H1 (cell line): ENCODE data around the gene TPRA1. TPM values are rescaled to one million over a fixed set of nuclear protein-coding genes. Genes with fewer than 3 reads are reported as not detected.

Experiments
- CTCF ChIA-PET: fragments of 300-600 bp; sonication (Branson Sonifier 250); formaldehyde crosslinking; loops from one replicate; lab custom pipeline; 2021; ENCODE audit not compliant: partially characterized antibody; lab: Charles Lee
- POLR2A ChIA-PET: fragments of 300-600 bp; sonication (Branson Sonifier 250); formaldehyde crosslinking; loops from one replicate; lab custom pipeline; 2021; ENCODE audit warnings: inconsistent platforms; ENCODE audit not compliant: partially characterized antibody; lab: Charles Lee
- DNase-seq, 2 experiments: peaks; one replicate each; pipeline versions ENCODE4 v3.0.0 to v3.0.0-alpha.2; 2010 to 2022; ENCODE audit warnings: low spot score in 2 of 2, low read depth in 1 of 2, mixed read lengths in 1 of 2
- FAIRE-seq: peaks from 2 replicates; lab custom pipeline; 2011; peaks lifted over from hg19 to GRCh38; lab: Jason Lieb, UNC
- H2AFZ ChIP-seq: 2 replicates; pipeline ENCODE4 v1.8.1; 2012; ENCODE audit warnings: low read length, inconsistent platforms
- H2AK5ac ChIP-seq: 2 replicates; pipeline ENCODE4 v1.6.1; 2013; ENCODE audit warnings: low read depth, low read length
- H2BK120ac ChIP-seq: replicated peaks from 2 replicates; pipeline ENCODE3; 2013; ENCODE audit warnings: low read depth, low read length, inconsistent platforms
- H2BK12ac ChIP-seq: 2 replicates; pipeline ENCODE4 v1.6.1; 2013; ENCODE audit warnings: low read depth, low read length
- H2BK15ac ChIP-seq: 2 replicates; pipeline ENCODE4 v1.6.1; 2013; ENCODE audit warnings: low read length
- H2BK20ac ChIP-seq: 2 replicates; pipeline ENCODE4 v1.6.1; 2013; ENCODE audit warnings: low read length
- H2BK5ac ChIP-seq: 2 replicates; pipeline ENCODE4 v1.6.1; 2013; ENCODE audit warnings: low read depth, low read length
- H3K14ac ChIP-seq: 2 replicates; pipeline ENCODE4 v1.6.1; 2013; ENCODE audit warnings: inconsistent platforms; ENCODE audit not compliant: insufficient read length
- H3K18ac ChIP-seq: 2 replicates; pipeline ENCODE4 v1.6.1; 2013; ENCODE audit warnings: low read length; ENCODE audit errors: extremely low read depth
- H3K23ac ChIP-seq: 2 replicates; pipeline ENCODE4 v1.6.1; 2013; ENCODE audit warnings: inconsistent platforms; ENCODE audit not compliant: insufficient read length
- H3K23me2 ChIP-seq: 2 replicates; pipeline ENCODE4 v1.6.1; 2013; ENCODE audit warnings: low read depth, low read length
- H3K27ac ChIP-seq: 2 replicates; pipeline ENCODE4 v1.6.1; 2011; ENCODE audit warnings: low read depth, low read length, inconsistent platforms
- H3K27me3 ChIP-seq, 4 experiments: replicated peaks in 1 of 4; 1 replicate in 1 of 4; 2 replicates in 3 of 4; pipeline versions ENCODE4 v1.6.1 to v1.8.1; 2011 to 2013; ENCODE audit warnings: low read length in 3 of 4, mild to moderate bottlenecking in 3 of 4, inconsistent platforms in 2 of 4, mixed read lengths in 2 of 4, moderate library complexity in 1 of 4; ENCODE audit not compliant: control insufficient read depth in 3 of 4, insufficient read depth in 3 of 4; ENCODE audit errors: extremely low read depth in 1 of 4
- H3K36me3 ChIP-seq, 4 experiments: 2 replicates each; pipeline versions ENCODE4 v1.6.1 to v1.8.1; 2011 to 2013; ENCODE audit warnings: mild to moderate bottlenecking in 4 of 4, low read length in 3 of 4, moderate library complexity in 2 of 4, control low read depth in 1 of 4, inconsistent platforms in 1 of 4; ENCODE audit not compliant: insufficient read depth in 4 of 4, control insufficient read depth in 2 of 4
- H3K4ac ChIP-seq: replicated peaks from 2 replicates; pipeline ENCODE3; 2013; ENCODE audit warnings: low read length, low read depth, mixed read lengths, inconsistent platforms; ENCODE audit not compliant: insufficient read length
- H3K4me1 ChIP-seq, 4 experiments: replicated peaks in 1 of 4; 1 replicate in 1 of 4; 2 replicates in 3 of 4; pipeline versions ENCODE4 v1.6.1 to v1.8.1; 2011 to 2013; ENCODE audit warnings: low read length in 3 of 4, inconsistent platforms in 2 of 4, mixed read lengths in 1 of 4; ENCODE audit not compliant: insufficient read depth in 4 of 4, control insufficient read depth in 3 of 4
- H3K4me2 ChIP-seq, 2 experiments: 2 replicates each; pipeline versions ENCODE4 v1.6.1 to v1.8.1; 2011 to 2013; ENCODE audit warnings: low read depth in 2 of 2, low read length in 2 of 2, control low read depth in 1 of 2, inconsistent platforms in 1 of 2, mild to moderate bottlenecking in 1 of 2; ENCODE audit not compliant: insufficient read depth in 1 of 2
- H3K4me3 ChIP-seq, 4 experiments: fragments of 200-600, 300-600 bp in 1 of 4; sonication (generic), shearing (Covaris generic), sonication (Bioruptor Twin) in 1 of 4; 2 replicates each; pipeline versions ENCODE4 v1.5.1 to v1.8.1; 2011 to 2016; ENCODE audit warnings: low read length in 4 of 4, low read depth in 3 of 4, control low read depth in 2 of 4, inconsistent platforms in 2 of 4, mild to moderate bottlenecking in 2 of 4, mixed read lengths in 1 of 4, moderate library complexity in 1 of 4; ENCODE audit not compliant: insufficient read depth in 2 of 4; ENCODE audit errors: extremely low read depth in 1 of 4
- H3K56ac ChIP-seq: replicated peaks from 2 replicates; pipeline ENCODE3; 2013; ENCODE audit warnings: low read depth, mild to moderate bottlenecking, mixed read lengths, low read length, inconsistent platforms; ENCODE audit not compliant: insufficient read length
- H3K79me1 ChIP-seq: 2 replicates; pipeline ENCODE4 v1.6.1; 2013; ENCODE audit warnings: low read depth, low read length, control low read depth
- H3K79me2 ChIP-seq, 2 experiments: 2 replicates each; pipeline versions ENCODE4 v1.6.1 to v1.8.1; 2012 to 2013; ENCODE audit warnings: low read length in 2 of 2, mild to moderate bottlenecking in 2 of 2, inconsistent platforms in 1 of 2; ENCODE audit not compliant: insufficient read depth in 2 of 2, control insufficient read depth in 1 of 2
- H3K9ac ChIP-seq, 4 experiments: replicated peaks in 1 of 4; 1 replicate in 1 of 4; 2 replicates in 3 of 4; pipeline versions ENCODE4 v1.6.1 to v1.8.1; 2011 to 2013; ENCODE audit warnings: low read depth in 3 of 4, low read length in 3 of 4, control low read depth in 2 of 4, mild to moderate bottlenecking in 2 of 4, moderate library complexity in 2 of 4, inconsistent platforms in 1 of 4; ENCODE audit errors: extremely low read depth in 1 of 4
- H3K9me3 ChIP-seq, 2 experiments: 2 replicates each; pipeline versions ENCODE4 v1.6.1 to v1.8.1; 2012 to 2013; ENCODE audit warnings: mild to moderate bottlenecking in 2 of 2, moderate library complexity in 2 of 2, control low read depth in 1 of 2, inconsistent platforms in 1 of 2, low read depth in 1 of 2, low read length in 1 of 2, mixed read lengths in 1 of 2; ENCODE audit not compliant: insufficient read depth in 2 of 2
- H4K20me1 ChIP-seq, 2 experiments: replicated peaks in 1 of 2; 2 replicates each; pipeline versions ENCODE3 to v1.8.1; 2011 to 2013; ENCODE audit warnings: inconsistent platforms in 2 of 2, low read length in 2 of 2, mild to moderate bottlenecking in 1 of 2; ENCODE audit not compliant: insufficient read depth in 2 of 2, control insufficient read depth in 1 of 2
- H4K5ac ChIP-seq: 2 replicates; pipeline ENCODE4 v1.6.1; 2013; ENCODE audit warnings: low read length, low read depth, mixed read lengths, inconsistent platforms; ENCODE audit not compliant: insufficient read length
- H4K8ac ChIP-seq: 2 replicates; pipeline ENCODE4 v1.8.0; 2013; ENCODE audit warnings: mild to moderate bottlenecking, moderate library complexity, low read length, inconsistent platforms; ENCODE audit not compliant: insufficient read depth; ENCODE audit errors: extremely low read depth
- H4K91ac ChIP-seq: replicated peaks from 2 replicates; pipeline ENCODE3; 2013; ENCODE audit warnings: low read length, mixed read lengths, inconsistent platforms; ENCODE audit not compliant: insufficient read length
- BACH1 ChIP-seq: IDR thresholded peaks from 2 replicates; pipeline ENCODE4 v1.6.1; 2012; ENCODE audit warnings: low read length, improper control_type of control experiment
- CHD1 ChIP-seq: IDR thresholded peaks from 2 replicates; pipeline ENCODE4 v1.6.1; 2012; ENCODE audit warnings: low read depth, low read length, improper control_type of control experiment
- FOSL1 ChIP-seq: IDR thresholded peaks from 2 replicates; pipeline ENCODE4 v1.6.1; 2011; ENCODE audit warnings: mild to moderate bottlenecking, low read depth, low read length, moderate library complexity; ENCODE audit not compliant: insufficient read depth
- HDAC6 ChIP-seq: IDR thresholded peaks from one replicate; pipeline ENCODE4 v1.7.1; 2012; ENCODE audit warnings: low read depth, mild to moderate bottlenecking, inconsistent platforms, low read length, moderate library complexity
- KDM1A ChIP-seq: fragments of 200-600, 300-600 bp; sonication (generic); IDR thresholded peaks from 2 replicates; pipeline ENCODE4 v1.7.1; 2016; ENCODE audit warnings: mild to moderate bottlenecking, low read length, borderline replicate concordance
- NANOG ChIP-seq: IDR thresholded peaks from 2 replicates; pipeline ENCODE4 v1.6.1; 2011; ENCODE audit warnings: low read length, low read depth, mild to moderate bottlenecking, inconsistent platforms; ENCODE audit not compliant: insufficient read depth, poor library complexity, severe bottlenecking
- NRF1 ChIP-seq: IDR thresholded peaks from 2 replicates; pipeline ENCODE4 v1.6.1; 2011; ENCODE audit warnings: mild to moderate bottlenecking, low read depth, low read length, improper control_type of control experiment
- POU5F1 ChIP-seq: IDR thresholded peaks from 2 replicates; pipeline ENCODE4 v1.6.1; 2011; ENCODE audit warnings: low read depth, mild to moderate bottlenecking, low read length, moderate library complexity
- RBBP5 ChIP-seq: IDR thresholded peaks from 2 replicates; pipeline ENCODE4 v1.7.1; 2012; ENCODE audit warnings: low read depth, mild to moderate bottlenecking, inconsistent platforms, low read length, moderate library complexity, borderline replicate concordance
- RNF2 ChIP-seq: fragments of 200-900, 300-1000 bp; sonication (generic); IDR thresholded peaks from 2 replicates; pipeline ENCODE4 v1.7.1; 2016; ENCODE audit warnings: borderline replicate concordance, low read depth, mild to moderate bottlenecking, antibody characterized with exemption, low read length; ENCODE audit not compliant: poor library complexity, severe bottlenecking; ENCODE audit errors: missing control alignments
- SRF ChIP-seq: IDR thresholded peaks from 2 replicates; pipeline ENCODE4 v1.6.1; 2011; ENCODE audit warnings: mild to moderate bottlenecking, low read depth, low read length, moderate library complexity
- YY1 ChIP-seq: IDR thresholded peaks from 2 replicates; pipeline ENCODE4 v1.6.1; 2011; ENCODE audit warnings: low read depth, mild to moderate bottlenecking, low read length
- WGBS, 2 experiments: shearing (Covaris generic) in 1 of 2; methylation state at CpG; one replicate each; pipeline versions ENCODE4 v1.1.6 to v1.1.7; 2013 to 2015; ENCODE audit warnings: low lambda C conversion rate in 2 of 2, mixed read lengths in 2 of 2, inconsistent platforms in 1 of 2, low coverage in 1 of 2, missing lambda C conversion rate in 1 of 2; ENCODE audit not compliant: insufficient replicate concordance in 2 of 2, insufficient coverage in 1 of 2, insufficient read length in 1 of 2; ENCODE audit errors: extremely low coverage in 1 of 2, missing lambda C conversion rate in 1 of 2; 5-methylcytosine and 5-hydroxymethylcytosine counted together
- polyA plus RNA-seq, 7 experiments: library from polyadenylated mRNA; depleted of rRNA in 3 of 7; stranded (reverse) in 5 of 7; unstranded in 2 of 7; fragments of >200 nt in 5 of 7; fragments of 200-250 nt in 2 of 7; gene quantifications; 1 replicate in 5 of 7; 2 replicates in 1 of 7; 4 replicates in 1 of 7; pipeline versions ENCODE4 v1.2.1 to v1.2.3, GENCODE V29; 2011 to 2013; ENCODE audit warnings: missing spikeins in 2 of 7, mixed read lengths in 2 of 7
- total RNA-seq: library from RNA; stranded (reverse); fragmentation: NEBNext Ultra II Directional; extraction: Animal tissue kit (Norgen Biotek cat#: 25700); gene quantifications from 2 replicates; pipeline ENCODE4 v1.2.1, GENCODE V29; 2021

Gene TPRA1
- total and polyA plus RNA-seq, 2 of the 8 experiments (the other 6 are each of a cell fraction or from before 2014, with no cell fraction given): 18.8 to 38.5 TPM

- Histone ChIP-seq H3K4me3 (peak within 1 kb of the TSS; percentile 44 to 72 (median 56)), H2BK5ac (no peak within 1 kb of the TSS), H3K79me1 (no peaks in the 10 kb centered on the region), H3K27me3 (peaks cover 13 to 34% (median 29%) of the 10 kb centered on the region in 4 experiments), H3K4me2 (peak within 1 kb of the TSS; percentile 76 to 94), H3K23me2 (peaks cover 3% of the 10 kb centered on the region; the same call in 1 of the 2 replicates), H2BK12ac (no peak within 1 kb of the TSS; the same call in 1 of the 2 replicates), H3K4ac (no peak within 1 kb of the TSS), H2AK5ac (no peak within 1 kb of the TSS), H3K36me3 (peaks cover 0 to 6% (median 0%) of the 10 kb centered on the region in 4 experiments; a peak in 2 of 8 replicates), H3K9ac (no peak within 1 kb of the TSS; a peak in 1 of 7 replicates), H3K27ac (no peak within 1 kb of the TSS), H4K20me1 (peaks cover 6 to 9% of the 10 kb centered on the region in 2 experiments), H2AFZ (no peak within 1 kb of the TSS), H3K79me2 (no peaks in the 10 kb centered on the region), H3K18ac (no peak within 1 kb of the TSS; the same call in 1 of the 2 replicates), H4K5ac (no peak within 1 kb of the TSS), H3K14ac (no peak within 1 kb of the TSS), H4K91ac (peak within 1 kb of the TSS; percentile 61), H4K8ac (peak within 1 kb of the TSS; percentile 40; the same call in 1 of the 2 replicates), H2BK20ac (no peak within 1 kb of the TSS), H2BK15ac (no peak within 1 kb of the TSS), H3K56ac (no peak within 1 kb of the TSS), H2BK120ac (no peak within 1 kb of the TSS), H3K4me1 (peaks cover 0 to 7% (median 3%) of the 10 kb centered on the region in 4 experiments; a peak in 5 of 7 replicates), H3K23ac (no peak within 1 kb of the TSS), H3K9me3 (peaks cover 7 to 9% of the 10 kb centered on the region in 2 experiments)
- FAIRE-seq (no peak), DNase-seq (peak; percentile 13 to 76)
- 8% methylated on average over 53 of the region's 105 CpGs; no CpG with 5 or more reads in 1 of the 2 experiments for WGBS, 2 experiments
- POLR2A ChIA-PET: interaction anchor here (0.7 to 3.8 kb wide), 7 partner anchors 8 to 280 kb away, joined by 3 to 24 read pairs (median 3); partner anchors contain the start of gene MCM2
- CTCF ChIA-PET: interaction anchor here (1.3 kb wide), 1 partner anchor 42 kb away, joined by 3 read pairs; no protein-coding TSS in a partner anchor
- TF ChIP-seq CHD1 (no peak), BACH1 (no peak), RNF2 (peak; percentile 89), NRF1 (no peak), NANOG (no peak), POU5F1 (no peak), RBBP5 (no peak), KDM1A (peak; percentile 81; the same call in 1 of the 2 replicates), YY1 (no peak), SRF (no peak), FOSL1 (no peak), HDAC6 (no peak)
Observed at GRCh38 chr3:127628788-127629466, 38.4 kb upstream of the TPRA1 start, which contains the start of gene PODXL2. PODXL2 (plus strand) TSS chr3:127629185; CDS start chr3:127629220, 35 bp downstream.
